Upper lobe of right lung (tissue), 1 donor: Measurements from ENCODE around the gene NR1H4. TPM values are rescaled to one million over a fixed set of nuclear protein-coding genes. Genes with fewer than 3 reads are reported as not detected.
A peak's percentile ranks its signal among the peaks of the same experiment; 100 is the strongest.
"Not testable (repeated sequence)": the region's sequence is repeated elsewhere in the genome, so short reads cannot be mapped to it uniquely, and the experiment has no call there.

Experiments
- ATAC-seq: fragments of 200-7000 bp; cut with Tn5 transposase; one replicate; pipeline ENCODE4 v1.9.1; 2020; ENCODE audit warnings: mild to moderate bottlenecking, moderate library complexity
- DNase-seq: peaks from one replicate; pipeline ENCODE4 v3.0.0-alpha.2; 2020
- H3K27ac ChIP-seq: fragments of 200-600 bp; one replicate; pipeline ENCODE4 v1.8.0; 2022
- H3K27me3 ChIP-seq: fragments of 200-600 bp; one replicate; pipeline ENCODE4 v1.8.0; 2022; ENCODE audit warnings: mild to moderate bottlenecking
- H3K36me3 ChIP-seq: fragments of 200-600 bp; one replicate; pipeline ENCODE4 v1.8.0; 2022
- H3K4me1 ChIP-seq: fragments of 200-600 bp; one replicate; pipeline ENCODE4 v1.8.0; 2022
- H3K4me3 ChIP-seq: fragments of 200-600 bp; one replicate; pipeline ENCODE4 v1.8.0; 2022; ENCODE audit warnings: mild to moderate bottlenecking
- H3K9me3 ChIP-seq: fragments of 200-600 bp; one replicate; pipeline ENCODE4 v1.8.0; 2022
- intact Hi-C: fragments of 100-400 bp; cut with DNase I; formaldehyde crosslinking; loops from one replicate; pipeline ENCODE4 v1.11.0; 2022
- total RNA-seq: library from RNA; stranded (reverse); fragmentation: NEBNext Ultra II Directional; extraction: Animal tissue kit (Norgen Biotek cat#: 25700); gene quantifications from one replicate; pipeline ENCODE4 v1.2.1, GENCODE V29; 2021
- TF ChIP-seq, protein P1 (sequence below): fragments of 200-600 bp; IDR thresholded peaks from one replicate; pipeline ENCODE4 v1.8.0; 2022; ENCODE audit warnings: antibody characterized with exemption
- donor health status: DM: no; HTN: yes; CAD: no; lungs with severe emphysema.

The NR1H4 gene
- total RNA-seq, 1 donor from 2014 or later = not detected

DNA sequence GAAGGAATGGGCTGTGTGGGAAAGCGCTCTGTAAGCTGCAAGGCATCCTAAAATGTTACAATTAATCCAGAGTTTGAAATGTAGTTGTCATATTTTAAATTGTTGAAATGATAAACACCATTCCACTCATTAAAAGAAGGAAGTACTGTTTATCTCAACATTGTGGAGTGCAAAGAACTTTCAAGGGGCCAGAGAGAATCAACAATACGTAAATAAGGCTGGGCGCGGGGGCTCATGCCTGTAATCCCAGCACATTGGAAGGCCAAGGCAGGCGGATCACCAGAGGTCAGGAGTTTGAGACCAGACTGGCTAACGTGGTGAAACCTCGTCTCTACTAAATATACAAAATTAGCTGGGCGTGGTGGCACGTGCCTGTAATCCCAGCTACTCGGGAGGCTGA, 24.5 kb downstream of the NR1H4 start:
- intact Hi-C loops = no loop called here
- DNase-seq = no peak
- H3K36me3 ChIP-seq = no peaks in the 10 kb centered on the region
- no peaks in the 10 kb centered on the region for H3K4me1 ChIP-seq
- H3K27ac ChIP-seq = no peak overlapping the region
- TF ChIP-seq, protein P1, sequence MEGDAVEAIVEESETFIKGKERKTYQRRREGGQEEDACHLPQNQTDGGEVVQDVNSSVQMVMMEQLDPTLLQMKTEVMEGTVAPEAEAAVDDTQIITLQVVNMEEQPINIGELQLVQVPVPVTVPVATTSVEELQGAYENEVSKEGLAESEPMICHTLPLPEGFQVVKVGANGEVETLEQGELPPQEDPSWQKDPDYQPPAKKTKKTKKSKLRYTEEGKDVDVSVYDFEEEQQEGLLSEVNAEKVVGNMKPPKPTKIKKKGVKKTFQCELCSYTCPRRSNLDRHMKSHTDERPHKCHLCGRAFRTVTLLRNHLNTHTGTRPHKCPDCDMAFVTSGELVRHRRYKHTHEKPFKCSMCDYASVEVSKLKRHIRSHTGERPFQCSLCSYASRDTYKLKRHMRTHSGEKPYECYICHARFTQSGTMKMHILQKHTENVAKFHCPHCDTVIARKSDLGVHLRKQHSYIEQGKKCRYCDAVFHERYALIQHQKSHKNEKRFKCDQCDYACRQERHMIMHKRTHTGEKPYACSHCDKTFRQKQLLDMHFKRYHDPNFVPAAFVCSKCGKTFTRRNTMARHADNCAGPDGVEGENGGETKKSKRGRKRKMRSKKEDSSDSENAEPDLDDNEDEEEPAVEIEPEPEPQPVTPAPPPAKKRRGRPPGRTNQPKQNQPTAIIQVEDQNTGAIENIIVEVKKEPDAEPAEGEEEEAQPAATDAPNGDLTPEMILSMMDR = no peak
- ATAC-seq = no peak
- H3K27me3 ChIP-seq = no peaks in the 10 kb centered on the region
- no peaks in the 10 kb centered on the region for H3K9me3 ChIP-seq
- no peak overlapping the region for H3K4me3 ChIP-seq

DNA sequence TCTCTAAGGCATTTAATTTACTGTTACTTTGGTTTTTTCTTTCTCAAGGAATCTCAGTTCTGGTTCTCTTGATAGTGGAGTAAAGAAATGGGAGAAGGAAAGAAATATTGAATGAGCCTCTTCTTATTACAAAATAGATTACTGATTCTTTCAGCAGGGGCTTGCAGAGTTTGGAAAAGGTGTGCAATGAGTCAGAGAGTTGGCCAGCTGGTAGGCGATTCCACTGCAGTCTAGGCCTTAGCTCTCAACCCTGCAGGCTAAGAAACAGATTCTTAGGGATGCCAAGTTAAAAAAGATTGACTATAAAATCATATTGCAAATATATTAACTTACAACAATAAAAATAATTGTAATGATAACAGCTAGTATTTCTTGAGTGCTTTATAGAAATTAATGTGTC, 25.8 kb downstream of the NR1H4 start:
- H3K27me3 ChIP-seq = no peaks in the 10 kb centered on the region
- DNase-seq = no peak
- H3K4me1 ChIP-seq = no peaks in the 10 kb centered on the region
- no peak overlapping the region for H3K27ac ChIP-seq
- no peaks in the 10 kb centered on the region for H3K36me3 ChIP-seq
- intact Hi-C loops = no loop called here
- TF ChIP-seq, protein P1 = no peak
- no peak for ATAC-seq
- H3K4me3 ChIP-seq = no peak overlapping the region
- no peaks in the 10 kb centered on the region for H3K9me3 ChIP-seq

DNA sequence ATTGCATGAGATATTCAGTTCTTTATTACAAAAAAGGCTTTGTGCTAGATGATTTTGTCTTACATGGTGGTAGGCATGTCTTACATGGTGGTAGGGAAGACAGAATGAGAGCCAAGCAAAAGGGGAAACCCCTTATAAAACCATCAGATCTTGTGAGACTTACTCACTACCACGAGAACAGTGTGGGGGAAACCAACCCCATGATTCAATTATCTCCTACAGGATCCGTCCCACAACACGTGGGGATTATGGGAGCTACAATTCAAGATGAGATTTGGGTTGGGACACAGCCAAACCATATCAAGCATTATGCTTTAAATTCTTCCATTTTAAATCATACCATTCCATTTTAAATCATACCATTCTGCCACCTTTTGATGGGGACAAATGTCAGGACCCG, 29.1 kb downstream of the NR1H4 start:
- H3K27ac ChIP-seq, ATAC-seq, H3K9me3 ChIP-seq, DNase-seq, H3K4me1 ChIP-seq, intact Hi-C loops, H3K27me3 ChIP-seq, H3K4me3 ChIP-seq, H3K36me3 ChIP-seq: not testable (repeated sequence)

DNA sequence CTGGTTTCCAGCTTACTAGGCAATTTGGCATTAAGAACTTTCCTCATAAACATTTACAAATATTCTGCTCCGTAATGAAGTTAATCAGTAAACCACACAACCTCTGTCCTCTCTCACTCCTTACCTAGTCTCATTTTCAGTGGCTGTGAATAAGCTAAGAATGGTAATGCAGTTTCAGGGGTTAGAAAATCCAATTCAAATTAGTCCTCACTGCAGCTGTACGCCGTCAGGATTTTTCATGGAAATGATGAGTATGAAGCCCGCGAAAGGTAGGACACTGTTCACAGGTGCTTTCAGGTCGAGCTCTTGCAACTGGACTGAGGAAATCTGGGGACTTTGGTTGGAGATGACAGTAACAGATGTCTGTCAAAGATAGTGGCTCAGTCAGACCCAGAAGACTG, 29.6 kb downstream of the NR1H4 start:
- DNase-seq (no peak), ATAC-seq (no peak)
- Histone ChIP-seq H3K4me3 (no peak overlapping the region), H3K9me3 (no peaks in the 10 kb centered on the region), H3K27me3 (no peaks in the 10 kb centered on the region), H3K36me3 (no peaks in the 10 kb centered on the region), H3K27ac (no peak overlapping the region), H3K4me1 (no peaks in the 10 kb centered on the region)
- intact Hi-C loops = no loop called here
- TF ChIP-seq, protein P1 = no peak

DNA sequence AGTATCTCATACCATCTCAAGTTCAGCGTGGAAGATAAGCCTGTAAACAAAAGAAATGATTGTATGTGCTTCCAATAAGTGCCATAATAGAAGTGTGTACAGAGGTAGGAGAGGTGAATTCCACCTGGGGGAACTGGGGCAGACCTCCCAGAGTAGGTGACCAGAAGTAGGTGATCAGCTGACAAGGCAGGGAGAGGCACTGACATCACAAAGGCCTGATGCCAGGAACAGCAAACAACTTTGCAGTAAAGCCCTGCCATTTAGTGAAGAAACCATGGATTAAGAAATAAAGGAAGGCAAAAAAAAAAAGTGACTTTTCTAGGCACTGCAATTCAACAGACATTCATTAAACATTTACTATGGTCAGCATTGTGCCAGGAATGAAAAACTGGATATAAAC, 31.1 kb downstream of the NR1H4 start:
- Histone ChIP-seq H3K4me3 (no peak overlapping the region), H3K9me3 (no peaks in the 10 kb centered on the region), H3K36me3 (no peaks in the 10 kb centered on the region), H3K27ac (no peak overlapping the region), H3K27me3 (no peaks in the 10 kb centered on the region), H3K4me1 (no peaks in the 10 kb centered on the region)
- no peak for DNase-seq
- peak; percentile 55 for ATAC-seq
- TF ChIP-seq, protein P1 = no peak
- intact Hi-C loops = no loop called here

DNA sequence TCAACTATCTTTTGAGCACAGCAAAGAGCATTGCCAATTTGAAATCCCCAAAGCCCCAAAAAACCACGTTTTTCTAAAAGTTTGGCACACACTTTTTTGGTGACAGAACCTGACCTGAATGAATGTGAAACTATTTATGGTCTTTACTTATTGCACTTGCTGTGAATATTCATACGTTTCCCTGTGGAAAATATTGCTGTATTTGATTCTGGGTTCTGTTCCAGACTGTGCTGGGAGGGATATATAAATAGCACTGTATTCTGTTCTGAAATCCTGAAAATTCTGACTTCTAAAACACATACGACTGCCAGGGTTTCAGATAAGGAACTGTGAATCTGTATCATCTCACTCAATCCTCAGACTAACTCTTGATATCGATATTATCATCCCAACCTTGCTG, 35.1 kb downstream of the NR1H4 start:
- ATAC-seq = no peak
- H3K4me1 ChIP-seq = no peaks in the 10 kb centered on the region
- no peak overlapping the region for H3K4me3 ChIP-seq
- no peaks in the 10 kb centered on the region for H3K27me3 ChIP-seq
- H3K27ac ChIP-seq = no peak overlapping the region
- DNase-seq = no peak
- TF ChIP-seq, protein P1 = no peak
- H3K36me3 ChIP-seq = no peaks in the 10 kb centered on the region
- no peaks in the 10 kb centered on the region for H3K9me3 ChIP-seq
- intact Hi-C loops = no loop called here
